ENCODE measurements around the gene PRMT1. TPM values are rescaled to one million over a fixed set of nuclear protein-coding genes. Genes with fewer than 3 reads are reported as not detected.
A peak's percentile ranks its signal among the peaks of the same experiment; 100 is the strongest.

Gene PRMT1
- total and polyA plus RNA-seq, 8 donors, result 27.2 to 98.7 (median 46.8) TPM

GRCh38 chr19:49704888-49705642 is 28.0 kb downstream of the PRMT1 start:
- Histone ChIP-seq H3K9me3 (no peaks in the 10 kb centered on the region), H3K4me3 (no peak overlapping the region), H3K27ac (no peak overlapping the region), H3K27me3 (no peaks in the 10 kb centered on the region), H3K36me3 (no peaks in the 10 kb centered on the region), H3K4me1 (no peaks in the 10 kb centered on the region)
- 78 to 81% methylated on average over 22 of the region's 22 CpGs for WGBS, 2 donors
- DNase-seq (no peak), ATAC-seq (no peak), FAIRE-seq (no peak)
- intact Hi-C loops (cut with DNase I), result no loop called here
- TF ChIP-seq CTCF (IDR thresholded peaks at IDR 0.05), result no peak

- TF ChIP-seq CTCF (IDR thresholded peaks at IDR 0.05), result no peak
- 77 to 82% methylated on average over 16 of the region's 16 CpGs for WGBS, 2 donors
- no peaks in the 10 kb centered on the region for H3K9me3 ChIP-seq
- intact Hi-C loops (cut with DNase I), result no loop called here
- no peak for FAIRE-seq
- H3K4me3 ChIP-seq, result no peak overlapping the region
- no peak for DNase-seq
- no peaks in the 10 kb centered on the region for H3K36me3 ChIP-seq
- H3K4me1 ChIP-seq, result no peaks in the 10 kb centered on the region
- H3K27me3 ChIP-seq, result no peaks in the 10 kb centered on the region
- H3K27ac ChIP-seq, result no peak overlapping the region
- no peak for ATAC-seq
These were observed 28.8 kb downstream of the PRMT1 start for GRCh38 chr19:49705919-49706318.

GRCh38 chr19:49710372-49710951 is 33.4 kb downstream of the PRMT1 start:
- FAIRE-seq (no peak), ATAC-seq (peak in 1 of 4 donors; percentile 14), DNase-seq (no peak)
- intact Hi-C loops (cut with DNase I), result no loop called here
- no peaks in the 10 kb centered on the region for H3K4me1 ChIP-seq
- H3K27me3 ChIP-seq, result no peaks in the 10 kb centered on the region
- no peak overlapping the region for H3K4me3 ChIP-seq
- no peak for TF ChIP-seq CTCF (IDR thresholded peaks at IDR 0.05)
- no peak overlapping the region for H3K27ac ChIP-seq
- no peaks in the 10 kb centered on the region for H3K9me3 ChIP-seq
- 81 to 88% methylated on average over 20 of the region's 20 CpGs for WGBS, 2 donors
- H3K36me3 ChIP-seq, result no peaks in the 10 kb centered on the region

- TF ChIP-seq CTCF (IDR thresholded peaks at IDR 0.05), result no peak
- WGBS, 2 donors, result 63 to 70% methylated on average over 20 of the region's 20 CpGs
- no peaks in the 10 kb centered on the region for H3K4me1 ChIP-seq
- no peak overlapping the region for H3K4me3 ChIP-seq
- no peaks in the 10 kb centered on the region for H3K27me3 ChIP-seq
- H3K9me3 ChIP-seq, result no peaks in the 10 kb centered on the region
- no peaks in the 10 kb centered on the region for H3K36me3 ChIP-seq
- H3K27ac ChIP-seq, result no peak overlapping the region
- ATAC-seq (peak in 3 of 4 donors; percentile 33 to 48 (median 48)), FAIRE-seq (no peak), DNase-seq (peak in 3 of 6 donors; percentile 30 to 44 (median 35))
- intact Hi-C loops (cut with DNase I), result no loop called here
These were observed 35.4 kb downstream of the PRMT1 start for GRCh38 chr19:49712397-49712859.
